ENCODE results near the gene RAB6A.
"Not testable (repeated sequence)": the region's sequence is repeated elsewhere in the genome, so short reads cannot be mapped to it uniquely, and the experiment has no call there.

Gene RAB6A

DNA sequence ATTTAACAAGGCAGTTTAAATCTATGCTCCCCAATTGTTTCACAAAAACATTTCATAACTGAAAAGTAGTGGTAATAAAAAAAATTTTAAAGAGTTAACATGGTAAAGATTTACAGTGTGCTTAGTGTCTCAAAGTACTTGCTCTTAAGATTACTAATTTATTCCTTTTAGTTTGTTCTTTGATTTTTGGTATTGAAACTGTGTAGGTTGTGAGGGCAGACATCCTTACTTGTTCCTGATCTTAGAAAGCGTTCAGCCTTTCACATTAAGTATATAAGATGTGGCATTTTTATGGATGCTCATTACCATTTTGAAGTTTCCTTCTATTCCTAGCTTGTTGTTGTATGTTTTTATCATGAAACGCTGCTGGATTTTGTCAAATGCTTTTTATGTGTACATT, 32.9 kb downstream of the RAB6A start:
- no peak for DNase-seq (ENCODE audit: low spot score)

DNA sequence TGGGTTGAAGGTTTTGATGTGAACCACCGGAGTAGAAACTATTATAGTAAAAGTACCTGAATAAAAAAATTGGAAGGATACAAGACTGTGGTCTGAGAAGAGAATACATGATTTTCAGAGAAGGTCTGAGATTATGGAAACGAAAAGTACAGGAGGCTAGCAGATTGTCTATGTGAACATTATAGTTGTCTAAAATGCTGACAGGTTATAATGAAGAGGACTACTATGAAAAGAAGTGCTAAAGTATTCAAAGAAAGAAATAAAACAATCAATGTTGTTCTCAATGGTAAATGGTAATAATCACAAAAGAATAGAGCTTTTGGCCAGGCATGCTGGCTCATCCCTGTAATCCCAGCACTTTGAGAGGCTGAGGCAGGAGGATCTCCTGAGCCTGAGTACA, 34.0 kb downstream of the RAB6A start:
- DNase-seq (ENCODE audit: low spot score), result no peak

DNA sequence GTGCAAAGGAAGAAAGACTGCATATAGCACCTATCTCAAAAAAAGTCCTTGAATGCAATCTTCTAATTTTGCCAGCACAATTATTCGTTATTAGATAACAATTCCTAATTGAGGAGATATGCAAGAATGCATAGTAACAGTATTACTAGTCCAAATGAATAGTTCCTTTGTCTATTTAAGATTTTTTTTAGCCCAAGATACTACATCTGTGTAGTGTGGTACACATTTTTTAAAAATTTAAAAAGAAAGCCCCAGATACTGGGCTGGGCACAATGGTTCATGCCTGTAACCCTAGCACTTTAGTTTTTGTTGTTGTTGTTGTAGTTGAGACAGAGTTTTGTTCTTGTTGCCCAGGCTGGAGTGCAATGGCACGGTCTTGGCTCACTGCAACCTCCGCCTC, 43.7 kb downstream of the RAB6A start:
- DNase-seq (ENCODE audit: low spot score), result no peak

DNA sequence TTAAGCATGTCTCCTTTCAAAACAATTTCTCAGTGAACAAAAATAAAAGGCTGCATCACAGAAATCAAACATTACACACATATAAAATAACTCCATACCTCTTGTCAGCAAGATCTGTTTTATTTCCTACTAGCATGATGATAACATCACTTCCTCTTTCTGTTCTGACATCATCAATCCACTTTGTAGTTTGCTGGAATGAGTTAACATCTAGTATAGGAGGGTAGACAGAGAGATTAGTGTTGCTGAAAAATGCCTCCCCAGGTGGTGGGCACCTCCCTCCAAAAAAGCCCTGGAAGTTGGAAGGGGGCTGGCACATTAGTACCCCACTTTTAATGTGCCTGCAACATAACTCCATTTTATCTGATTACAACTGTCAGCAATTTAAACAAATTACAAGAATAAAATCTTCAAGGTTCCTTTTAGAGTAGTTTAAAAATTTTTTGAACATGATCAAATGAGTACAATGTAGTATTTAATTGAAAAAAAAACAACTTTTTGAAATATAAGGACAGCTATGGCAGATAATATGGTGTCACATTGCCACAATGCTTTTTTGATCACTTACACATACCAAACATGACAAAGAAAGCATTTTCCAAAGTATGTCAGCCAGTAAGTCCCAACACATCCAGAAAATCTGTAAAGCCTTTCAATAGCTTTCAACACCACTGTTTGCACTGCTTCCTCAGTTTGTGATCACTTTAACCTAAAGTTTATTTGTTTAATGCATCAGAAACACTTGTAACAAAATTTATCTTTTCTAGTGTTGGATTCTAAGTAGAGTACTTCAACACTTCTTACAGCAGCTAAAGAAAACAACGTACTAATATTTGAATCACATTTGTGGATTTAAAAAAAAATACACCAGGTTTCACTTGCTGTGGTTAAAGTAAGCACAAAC, 44.5 kb downstream of the RAB6A start:
- DNase-seq (ENCODE audit: low spot score), result no peak

DNA sequence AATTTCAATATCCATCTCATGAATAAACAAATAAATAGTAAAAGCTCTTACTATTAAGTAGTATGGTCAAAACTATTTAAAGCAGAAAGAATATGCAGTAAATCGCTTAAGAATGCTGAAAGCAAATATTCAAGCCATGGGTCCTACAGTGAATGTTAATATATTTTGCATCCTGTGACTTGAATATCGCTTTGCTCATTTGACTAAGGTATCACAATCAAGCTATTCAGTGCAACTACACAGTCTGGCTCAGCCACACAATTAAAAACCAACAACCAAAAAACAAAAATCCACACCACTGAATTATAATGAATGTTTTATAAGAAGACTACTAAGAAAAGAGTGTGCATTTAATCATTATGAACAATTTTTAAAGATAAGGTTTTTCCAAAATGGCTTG, 45.3 kb downstream of the RAB6A start:
- DNase-seq (ENCODE audit: low spot score), result no peak

DNA sequence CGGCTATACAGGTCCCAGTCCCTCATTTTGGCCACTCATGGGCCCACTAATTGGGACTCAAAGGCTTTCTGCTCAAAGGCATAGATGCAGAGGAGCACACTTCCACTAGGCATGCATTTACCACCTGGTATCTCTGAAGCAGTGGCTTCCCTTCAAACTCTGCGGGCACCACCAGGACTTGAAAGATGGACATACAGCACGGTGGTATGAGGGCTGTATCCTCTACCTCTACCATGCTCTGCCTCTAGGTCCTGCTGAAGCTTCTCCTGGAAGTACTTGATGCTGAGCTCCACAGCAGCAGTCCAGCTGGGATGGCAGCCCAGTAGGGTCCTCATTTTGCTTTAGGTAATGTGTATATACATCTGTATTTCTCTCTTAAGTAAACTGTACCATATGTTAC, 49.9 kb downstream of the RAB6A start:
- no peak for DNase-seq (ENCODE audit: low spot score)

DNA sequence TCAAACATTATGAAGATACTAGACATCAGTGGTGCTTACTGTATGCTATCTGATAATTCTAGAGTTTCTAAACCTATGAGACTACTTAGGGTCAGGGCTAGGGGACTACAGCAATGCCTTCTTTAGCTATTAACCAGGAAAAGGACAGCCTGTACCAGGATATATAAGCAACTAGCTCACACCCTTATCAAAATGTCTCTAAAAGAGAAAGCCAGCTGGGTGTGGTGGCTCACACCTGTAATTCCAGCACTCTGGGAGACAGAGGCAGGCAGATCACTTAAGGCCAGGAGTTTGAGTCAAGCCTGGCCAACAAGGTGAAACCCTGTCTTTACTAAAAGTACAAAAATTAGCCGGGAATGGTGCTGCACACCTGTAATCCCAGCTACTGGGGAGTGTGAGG, 55.8 kb downstream of the RAB6A start:
- no peak for DNase-seq (ENCODE audit: low spot score)

DNA sequence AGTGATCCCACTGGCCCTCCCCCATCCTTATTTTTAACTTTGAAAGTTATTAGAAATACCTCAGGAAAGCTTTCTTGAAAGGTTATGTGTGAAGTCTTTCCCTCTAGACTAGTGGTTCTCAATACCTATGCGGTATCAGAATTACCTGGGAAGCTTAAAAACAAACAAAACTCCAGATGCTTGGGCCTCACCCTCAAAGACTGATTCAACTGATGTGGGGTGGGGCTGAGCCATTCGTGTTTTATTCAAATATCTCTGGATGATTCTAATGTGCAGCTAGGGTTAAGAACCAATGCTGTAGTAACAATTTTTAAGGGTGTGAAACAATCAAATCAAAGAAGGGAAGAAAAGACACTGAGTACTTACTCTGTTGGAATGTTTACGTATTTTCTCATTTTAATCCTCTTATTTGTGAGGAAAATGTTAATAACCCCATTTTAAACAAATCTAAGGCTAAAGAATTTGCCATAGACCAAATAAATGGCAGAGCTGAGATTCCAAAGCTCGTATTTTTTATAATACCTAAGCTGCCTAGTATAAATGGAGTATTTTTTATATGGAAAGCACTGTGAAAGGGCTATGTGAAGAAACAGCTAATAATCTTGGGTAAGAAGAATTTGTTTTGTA, 66.9 kb downstream of the RAB6A start:
- DNase-seq (ENCODE audit: low spot score), result no peak

DNA sequence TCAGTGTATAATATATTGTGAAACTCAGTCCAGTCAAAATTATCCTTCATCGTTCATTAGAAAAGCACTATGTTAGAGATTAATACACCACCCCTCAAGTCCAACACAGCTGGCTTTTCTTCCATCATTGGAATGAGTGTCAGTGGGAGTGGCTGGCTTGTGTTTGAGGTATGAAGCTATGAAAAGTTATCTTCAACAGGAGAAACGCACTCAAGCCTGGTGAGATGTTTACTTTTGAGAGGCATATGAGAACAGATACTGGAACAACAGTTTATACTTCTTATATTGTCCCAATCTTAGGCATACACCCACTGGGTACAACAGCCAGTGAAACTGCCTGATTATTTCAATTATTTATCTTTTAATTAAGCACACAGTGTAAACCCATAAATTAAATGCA, 80.2 kb downstream of the RAB6A start:
- DNase-seq (ENCODE audit: low spot score), result no peak

DNA sequence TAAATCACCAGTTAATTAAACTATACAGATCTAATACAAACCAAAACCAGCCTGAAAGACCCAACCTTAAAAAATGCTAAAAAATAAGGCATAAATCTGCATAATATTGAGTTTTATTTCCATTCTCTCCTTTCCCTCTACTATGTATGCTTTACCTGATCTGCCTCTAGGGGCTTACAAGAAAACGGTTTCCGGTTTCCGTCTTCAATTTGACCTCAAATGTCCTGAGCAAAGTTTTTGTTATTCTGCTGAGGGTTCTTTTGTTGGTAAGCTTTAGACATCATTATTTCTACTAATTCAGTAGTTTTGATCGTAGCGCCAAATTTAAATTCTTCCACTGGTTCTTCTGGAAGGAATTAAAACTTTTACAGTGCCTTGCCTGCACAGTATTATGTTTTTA, 84.3 kb downstream of the RAB6A start:
- not testable (repeated sequence) for DNase-seq (ENCODE audit: low spot score)

DNA sequence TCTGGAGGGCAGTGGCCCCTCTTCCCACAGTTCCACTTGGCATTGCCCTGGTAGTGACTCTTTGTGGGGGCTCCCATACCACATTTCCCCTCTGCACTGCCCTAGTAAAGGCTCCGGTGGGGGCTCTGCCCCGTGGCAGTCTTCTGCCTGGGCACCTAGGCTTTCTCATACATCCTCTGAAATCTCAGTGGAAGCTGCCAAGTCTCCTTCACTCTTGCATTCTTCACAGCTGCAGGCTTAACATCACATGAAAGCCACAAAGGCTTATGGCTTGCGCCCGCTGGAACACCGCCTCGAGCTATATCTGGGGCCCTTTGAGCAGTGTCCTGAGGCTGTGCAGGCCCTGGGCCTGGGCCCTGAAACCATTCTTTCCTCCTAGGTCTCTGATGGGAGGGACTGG, 89.2 kb downstream of the RAB6A start:
- no peak for DNase-seq (ENCODE audit: low spot score)

DNA sequence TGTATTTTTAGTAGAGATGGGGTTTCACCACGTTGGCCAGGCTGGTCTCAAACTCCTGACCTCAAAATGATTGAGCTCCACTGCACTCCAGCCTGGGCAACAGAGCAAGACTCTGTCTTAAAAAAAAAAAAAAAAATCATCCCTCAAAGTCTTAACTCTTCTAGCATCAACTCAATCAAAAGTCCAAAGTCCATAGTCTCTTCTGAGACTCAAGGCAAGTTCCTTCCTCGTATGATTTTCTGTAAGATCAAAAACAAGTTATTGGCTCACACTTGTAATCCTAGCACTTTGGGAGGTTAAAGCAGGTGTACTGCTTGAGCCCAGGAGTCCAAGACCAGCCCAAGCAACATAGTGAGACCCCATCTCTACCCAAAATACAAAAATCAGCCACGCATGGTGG, 90.1 kb downstream of the RAB6A start:
- no peak for DNase-seq (ENCODE audit: low spot score)

DNA sequence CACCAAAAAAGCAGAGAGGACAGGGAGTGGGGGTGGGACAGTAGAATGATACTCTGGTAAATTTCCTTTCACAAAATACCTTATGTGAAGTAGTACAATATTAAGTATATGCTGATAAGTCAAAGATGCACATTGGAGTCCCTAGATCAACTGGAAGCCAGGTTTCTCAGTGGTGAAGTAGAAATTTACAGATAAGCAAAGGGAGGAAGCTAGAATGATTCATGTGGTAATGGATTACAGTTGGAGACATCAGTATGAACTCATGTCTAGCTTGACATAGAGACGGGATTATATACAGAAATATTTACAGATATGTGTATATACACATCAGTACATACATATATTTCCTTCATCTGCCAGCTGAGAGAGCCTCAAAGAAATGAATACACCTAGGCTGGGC, 93.0 kb downstream of the RAB6A start:
- no peak for DNase-seq (ENCODE audit: low spot score)

DNA sequence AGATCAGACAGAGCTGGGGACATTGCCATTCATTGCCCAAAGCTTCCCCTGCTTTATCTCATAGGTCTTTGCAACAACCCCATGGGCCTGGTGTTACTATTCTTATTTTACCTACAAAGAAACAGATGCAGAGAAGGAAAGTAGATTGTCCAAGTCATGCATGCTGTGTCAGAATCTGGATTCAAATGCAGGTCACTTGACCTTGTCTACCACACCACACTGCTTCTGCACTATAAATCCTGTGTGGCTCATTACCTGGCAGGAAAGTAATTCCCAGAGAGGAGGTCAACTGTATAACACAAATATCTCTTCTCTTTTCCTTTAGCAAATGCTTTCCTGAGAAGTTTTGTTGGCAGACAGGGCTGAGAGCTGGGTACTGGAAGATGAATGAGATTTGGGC, 96.0 kb downstream of the RAB6A start:
- no peak for DNase-seq (ENCODE audit: low spot score)

DNA sequence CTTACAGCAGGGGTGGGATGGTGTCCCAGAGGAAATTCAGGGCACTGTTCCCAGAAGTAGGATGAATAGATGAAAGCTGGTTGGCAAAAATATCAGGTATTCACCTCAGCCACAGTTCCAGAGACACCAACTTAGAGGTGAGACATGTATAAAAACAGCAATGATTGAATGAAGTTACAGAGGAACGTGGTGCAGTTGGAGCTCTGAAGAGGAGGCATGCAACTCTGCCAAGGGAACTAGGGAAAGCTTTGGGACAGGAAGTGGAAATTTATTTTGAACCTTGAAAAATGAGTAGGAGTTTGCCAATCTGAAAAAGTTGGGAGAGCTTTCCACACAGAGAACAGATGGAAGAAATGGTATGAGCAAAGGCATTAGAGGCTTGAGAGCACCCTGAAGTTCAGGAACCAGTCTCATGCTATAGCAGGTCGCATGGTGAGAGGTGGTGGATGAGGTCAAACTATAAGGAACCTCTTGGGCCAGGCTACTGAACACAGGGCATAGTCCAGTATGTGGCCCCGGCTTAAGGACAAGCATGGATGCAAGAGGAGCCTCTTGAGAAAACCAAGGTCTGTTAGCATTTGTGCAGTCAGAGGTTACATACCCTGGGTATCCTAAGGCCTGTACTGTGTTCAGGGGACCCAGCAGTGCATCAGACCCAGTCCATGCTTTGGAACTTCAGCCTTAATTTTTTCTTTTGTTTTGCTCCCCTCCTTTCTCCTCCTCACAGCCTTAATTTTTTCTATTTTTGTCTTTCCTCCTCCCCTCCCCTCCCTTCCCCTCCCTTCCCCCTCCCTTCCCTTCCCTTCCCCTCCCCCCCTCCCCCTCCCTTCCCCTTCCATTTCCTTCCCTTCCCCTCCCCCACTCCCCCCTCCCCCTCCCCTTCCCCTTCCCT, 97.0 kb downstream of the RAB6A start:
- no peak for DNase-seq (ENCODE audit: low spot score)

DNA sequence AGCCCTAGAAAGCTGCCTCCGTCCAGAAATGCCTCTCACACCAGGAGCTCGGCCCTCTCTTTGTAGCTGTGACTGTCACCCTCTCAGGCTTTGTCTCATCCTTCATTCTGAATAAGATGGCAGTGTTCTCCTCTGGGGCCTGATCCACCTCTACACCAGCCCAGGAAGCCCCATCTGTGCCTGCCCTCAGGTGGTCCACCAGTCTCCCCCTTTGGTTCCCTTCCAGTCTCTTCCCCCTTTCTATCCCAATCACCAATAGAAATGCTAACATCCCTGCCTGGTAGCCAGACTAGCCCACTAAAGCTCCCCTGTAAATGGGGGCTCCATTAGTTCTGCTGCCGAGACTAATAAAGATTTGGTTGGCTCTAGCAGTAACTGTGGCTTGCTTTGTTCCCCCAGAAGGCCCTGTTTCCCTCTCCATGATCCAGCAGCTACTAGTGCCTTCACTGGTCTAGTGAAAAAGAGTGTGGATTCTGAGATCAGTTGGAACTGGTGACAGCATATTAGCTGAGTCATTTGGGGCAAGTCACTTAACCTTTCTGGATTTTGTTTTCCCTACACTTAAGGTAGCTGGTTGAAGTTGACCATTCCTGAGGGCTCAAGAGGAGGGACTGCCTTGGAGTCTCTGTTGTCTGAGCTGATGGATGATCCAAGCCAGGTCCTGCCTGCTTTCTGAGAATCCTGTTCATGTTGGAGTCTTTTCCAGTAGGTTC, 98.3 kb downstream of the RAB6A start:
- DNase-seq (ENCODE audit: low spot score), result no peak

DNA sequence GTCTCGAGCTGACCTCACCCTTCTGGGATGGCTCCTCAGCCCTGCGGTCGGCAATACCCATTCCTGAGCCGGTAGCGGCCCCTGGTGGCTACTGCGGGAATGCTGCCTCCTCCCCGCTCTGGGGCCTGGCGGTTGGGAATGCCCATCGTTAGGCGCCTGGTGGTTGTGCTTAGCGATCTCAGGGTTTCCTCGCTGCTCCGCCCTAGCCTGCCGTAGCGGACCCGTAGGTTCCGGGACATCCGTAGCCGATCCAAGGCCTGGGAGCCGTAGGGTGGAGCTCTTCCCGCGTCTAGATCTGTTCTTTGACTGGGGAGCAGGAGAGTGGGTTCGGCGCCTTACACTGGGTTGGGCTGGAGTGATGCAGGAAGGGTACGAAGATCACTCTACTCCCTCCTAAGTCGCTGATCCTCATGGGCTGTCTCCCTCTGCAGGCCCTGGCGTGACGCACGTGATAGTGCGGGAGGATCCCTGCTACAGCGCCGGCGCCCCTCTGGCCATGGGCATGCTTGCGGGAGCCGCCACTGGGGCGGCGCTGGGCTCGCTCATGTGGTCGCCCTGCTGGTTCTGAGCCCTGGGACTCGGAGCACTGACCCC, 99.7 kb downstream of the RAB6A start:
- DNase-seq (ENCODE audit: low spot score), result peak; percentile 87

DNA sequence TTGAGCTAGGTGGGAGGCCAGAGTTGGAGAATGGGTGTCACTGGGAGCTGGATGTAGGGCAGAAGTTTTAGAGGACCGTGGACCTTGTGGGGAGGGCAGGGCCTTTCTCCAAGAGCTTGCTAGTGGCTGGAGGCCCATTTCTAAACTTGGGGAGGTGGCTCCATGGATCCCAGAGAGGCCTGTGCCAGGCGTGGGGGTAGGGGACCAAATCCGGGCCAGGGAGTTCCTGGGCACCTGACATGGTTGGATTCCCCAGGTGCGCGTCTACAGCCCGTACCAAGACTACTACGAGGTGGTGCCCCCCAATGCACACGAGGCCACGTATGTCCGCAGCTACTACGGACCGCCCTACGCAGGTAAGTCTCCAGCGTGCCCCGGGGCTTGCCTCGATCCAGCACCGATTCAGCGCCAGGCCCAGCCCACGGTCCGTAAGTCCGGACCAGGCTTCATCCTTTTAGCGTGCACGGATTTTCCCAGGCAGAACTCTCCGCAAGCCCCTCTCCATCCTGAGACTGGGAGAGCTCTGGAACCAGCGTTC, 100.3 kb downstream of the RAB6A start:
- DNase-seq (ENCODE audit: low spot score), result no peak

DNA sequence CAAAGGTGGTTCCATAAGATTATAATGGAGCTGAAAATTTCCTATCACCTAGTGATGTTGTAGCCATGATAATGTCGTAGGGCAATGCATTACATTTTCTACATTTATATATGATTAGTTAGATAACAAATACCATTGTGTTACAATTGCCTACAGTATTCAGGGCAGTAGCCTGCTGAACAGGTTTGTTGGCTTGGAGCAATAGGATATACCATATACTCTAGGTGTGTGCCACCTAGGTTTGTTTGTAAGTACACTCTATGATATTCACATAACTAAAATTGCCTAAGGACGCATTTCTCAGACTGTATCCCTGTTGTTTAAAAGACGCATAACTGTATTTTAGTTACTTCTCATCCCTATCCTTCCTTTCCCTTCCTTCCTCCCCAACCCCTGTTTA, 100.9 kb downstream of the RAB6A start:
- DNase-seq (ENCODE audit: low spot score), result no peak

DNA sequence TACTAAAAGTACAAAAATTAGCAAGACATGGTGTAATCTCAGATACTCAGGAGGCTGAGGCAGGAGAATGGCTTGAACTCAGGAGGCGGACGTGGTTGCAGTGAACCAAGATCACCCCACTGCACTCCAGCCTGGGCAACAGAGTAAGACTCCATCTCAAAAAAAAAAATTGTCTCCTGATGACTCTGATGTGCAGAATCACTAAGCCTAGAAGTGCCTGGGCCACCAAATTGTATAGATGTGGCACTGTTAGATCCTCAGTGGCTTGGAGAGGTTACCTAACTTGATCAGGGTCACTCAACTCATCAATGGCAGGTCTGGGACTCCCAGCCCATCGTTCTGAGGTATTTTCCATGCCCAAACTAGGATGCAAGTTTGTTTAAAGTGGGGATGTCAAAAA, 103.9 kb downstream of the RAB6A start:
- DNase-seq (ENCODE audit: low spot score), result no peak

DNA sequence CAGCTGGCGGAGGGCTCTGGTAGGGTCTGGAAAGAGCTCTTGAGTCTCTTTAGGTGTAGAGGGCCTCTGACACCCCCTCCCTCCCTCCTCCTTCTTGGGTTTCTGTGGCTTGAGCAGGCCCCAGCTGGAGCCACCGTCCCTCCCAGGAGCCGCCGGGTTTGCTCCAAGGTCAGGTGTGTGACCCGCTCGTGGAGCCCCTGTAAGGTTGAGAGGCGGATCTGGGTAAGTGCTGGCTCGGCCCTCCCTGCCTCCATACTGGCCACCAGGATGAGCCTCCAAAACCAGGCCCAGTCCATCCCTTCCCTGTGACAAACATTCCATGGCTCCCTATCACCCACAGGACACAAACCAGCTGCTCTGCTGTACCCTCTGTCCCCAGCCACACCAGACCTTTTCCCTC, 105.2 kb downstream of the RAB6A start:
- DNase-seq (ENCODE audit: low spot score), result no peak

Measured in SK-N-DZ (cell line).